ENCODE data around the gene PRKAR1B. TPM values are rescaled to one million over a fixed set of nuclear protein-coding genes. Genes with fewer than 3 reads are reported as not detected.
"Not testable (repeated sequence)": the region's sequence is repeated elsewhere in the genome, so short reads cannot be mapped to it uniquely, and the experiment has no call there.

Gene PRKAR1B
- total RNA-seq, 1 experiment from 2014 or later: 51.7 TPM

- ChIA-PET POLR2A (ENCODE audit: unreplicated experiment) (no interaction called here), CTCF (no interaction called here)
- Histone ChIP-seq H4K20me1 (ENCODE audit: insufficient read depth) (peaks cover 19% of the 10 kb centered on the region), H3F3A (ENCODE audit: insufficient read depth, low read depth) (no peaks in the 10 kb centered on the region), H3K27me3 (ENCODE audit: insufficient read depth, low read depth) (no peaks in the 10 kb centered on the region), H2AFZ (no peak overlapping the region), H3K9me3 (ENCODE audit: insufficient read depth, low read depth) (no peaks in the 10 kb centered on the region), H3K36me3 (ENCODE audit: low read depth) (0 out of 2 replicates have a peak, but pooled peaks cover 16% of the 10 kb centered on the region), H3K9me2 (ENCODE audit: insufficient read depth) (no peaks in the 10 kb centered on the region), H3K27ac (no peak overlapping the region), H3K4me1 (replicated peaks; ENCODE audit: insufficient read depth) (no peaks in the 10 kb centered on the region), H3K4me3 (no peak overlapping the region), H3K4me2 (no peak overlapping the region), H3K79me2 (ENCODE audit: low read depth) (peaks cover 9% of the 10 kb centered on the region; the same call in 1 of the 2 replicates)
- DNase-seq: no peak
- BruUV-seq (replicated peaks): no TSS peak
- intact Hi-C loops (cut with micrococcal nuclease; ENCODE audit: unreplicated experiment): no loop called here
- TF ChIP-seq EZH2 (IDR thresholded peaks at IDR 0.05; ENCODE audit: low read depth): no peak
- TF ChIP-seq, protein P1, sequence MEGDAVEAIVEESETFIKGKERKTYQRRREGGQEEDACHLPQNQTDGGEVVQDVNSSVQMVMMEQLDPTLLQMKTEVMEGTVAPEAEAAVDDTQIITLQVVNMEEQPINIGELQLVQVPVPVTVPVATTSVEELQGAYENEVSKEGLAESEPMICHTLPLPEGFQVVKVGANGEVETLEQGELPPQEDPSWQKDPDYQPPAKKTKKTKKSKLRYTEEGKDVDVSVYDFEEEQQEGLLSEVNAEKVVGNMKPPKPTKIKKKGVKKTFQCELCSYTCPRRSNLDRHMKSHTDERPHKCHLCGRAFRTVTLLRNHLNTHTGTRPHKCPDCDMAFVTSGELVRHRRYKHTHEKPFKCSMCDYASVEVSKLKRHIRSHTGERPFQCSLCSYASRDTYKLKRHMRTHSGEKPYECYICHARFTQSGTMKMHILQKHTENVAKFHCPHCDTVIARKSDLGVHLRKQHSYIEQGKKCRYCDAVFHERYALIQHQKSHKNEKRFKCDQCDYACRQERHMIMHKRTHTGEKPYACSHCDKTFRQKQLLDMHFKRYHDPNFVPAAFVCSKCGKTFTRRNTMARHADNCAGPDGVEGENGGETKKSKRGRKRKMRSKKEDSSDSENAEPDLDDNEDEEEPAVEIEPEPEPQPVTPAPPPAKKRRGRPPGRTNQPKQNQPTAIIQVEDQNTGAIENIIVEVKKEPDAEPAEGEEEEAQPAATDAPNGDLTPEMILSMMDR (conservative IDR thresholded peaks at IDR 0.05): no peak
These were observed 26.1 kb upstream of the PRKAR1B start for GRCh38 chr7:753190-753589.

DNA sequence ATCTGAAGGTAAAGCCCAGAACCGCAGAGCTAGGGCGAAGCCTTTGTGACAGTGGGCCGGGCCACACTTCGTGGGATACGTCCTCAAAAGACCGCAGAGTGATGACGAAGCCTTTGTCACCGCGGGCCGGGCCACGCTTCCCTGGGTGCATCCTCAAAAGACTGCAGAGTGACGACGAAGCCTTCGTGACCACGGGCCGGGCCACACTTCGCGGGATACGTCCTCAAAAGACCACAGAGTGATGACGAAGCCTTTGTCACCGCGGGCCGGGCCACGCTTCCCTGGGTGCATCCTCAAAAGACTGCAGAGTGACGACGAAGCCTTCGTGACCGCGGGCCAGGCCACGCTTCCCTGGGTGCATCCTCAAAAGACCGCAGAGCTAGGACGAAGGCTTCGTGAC, 25.2 kb upstream of the PRKAR1B start:
- intact Hi-C loops (cut with micrococcal nuclease; ENCODE audit: unreplicated experiment); BruUV-seq (replicated peaks); H3K27me3 ChIP-seq (ENCODE audit: insufficient read depth, low read depth); CTCF ChIA-PET; H3K9me3 ChIP-seq (ENCODE audit: insufficient read depth, low read depth); H3F3A ChIP-seq (ENCODE audit: insufficient read depth, low read depth); H3K4me2 ChIP-seq; POLR2A ChIA-PET (ENCODE audit: unreplicated experiment); H3K27ac ChIP-seq; DNase-seq; H3K4me3 ChIP-seq; H2AFZ ChIP-seq; H3K9me2 ChIP-seq (ENCODE audit: insufficient read depth); H3K79me2 ChIP-seq (ENCODE audit: low read depth); H3K4me1 ChIP-seq (replicated peaks; ENCODE audit: insufficient read depth): not testable (repeated sequence)
- Histone ChIP-seq H3K36me3 (ENCODE audit: low read depth) (0 out of 2 replicates have a peak, but pooled peaks cover 16% of the 10 kb centered on the region), H4K20me1 (ENCODE audit: insufficient read depth) (peaks cover 19% of the 10 kb centered on the region)

GRCh38 chr7:751826-752225, 24.7 kb upstream of the PRKAR1B start:
- H3K9me2 ChIP-seq (ENCODE audit: insufficient read depth): no peaks in the 10 kb centered on the region
- no TSS peak for BruUV-seq (replicated peaks)
- POLR2A ChIA-PET (ENCODE audit: unreplicated experiment): no interaction called here
- H3K4me3 ChIP-seq: no peak overlapping the region
- H4K20me1 ChIP-seq (ENCODE audit: insufficient read depth): peaks cover 22% of the 10 kb centered on the region
- H3F3A ChIP-seq (ENCODE audit: insufficient read depth, low read depth): no peaks in the 10 kb centered on the region
- H2AFZ ChIP-seq: no peak overlapping the region
- H3K27ac ChIP-seq: no peak overlapping the region
- H3K4me1 ChIP-seq (replicated peaks; ENCODE audit: insufficient read depth): no peaks in the 10 kb centered on the region
- TF ChIP-seq, protein P1 (conservative IDR thresholded peaks at IDR 0.05): no peak
- no peak for TF ChIP-seq EZH2 (IDR thresholded peaks at IDR 0.05; ENCODE audit: low read depth)
- CTCF ChIA-PET: no interaction called here
- no peaks in the 10 kb centered on the region for H3K27me3 ChIP-seq (ENCODE audit: insufficient read depth, low read depth)
- 0 out of 2 replicates have a peak, but pooled peaks cover 16% of the 10 kb centered on the region for H3K36me3 ChIP-seq (ENCODE audit: low read depth)
- no peak overlapping the region for H3K4me2 ChIP-seq
- no peaks in the 10 kb centered on the region for H3K9me3 ChIP-seq (ENCODE audit: insufficient read depth, low read depth)
- intact Hi-C loops (cut with micrococcal nuclease; ENCODE audit: unreplicated experiment): no loop called here
- peaks cover 14% of the 10 kb centered on the region for H3K79me2 ChIP-seq (ENCODE audit: low read depth)
- DNase-seq: no peak

All from PC-9 (cell line).